Suppressor macrophage treated with lipopolysaccharide for 4 hours (primary cell): Measurements from ENCODE around the gene SPATA33.
A peak's percentile ranks its signal among the peaks of the same experiment; 100 is the strongest.
"Not testable (repeated sequence)": the region's sequence is repeated elsewhere in the genome, so short reads cannot be mapped to it uniquely, and the experiment has no call there.

Experiments used
- DNase-seq: peaks from one replicate; pipeline ENCODE4 v3.0.0-alpha.2; 2020

The SPATA33 gene

DNA sequence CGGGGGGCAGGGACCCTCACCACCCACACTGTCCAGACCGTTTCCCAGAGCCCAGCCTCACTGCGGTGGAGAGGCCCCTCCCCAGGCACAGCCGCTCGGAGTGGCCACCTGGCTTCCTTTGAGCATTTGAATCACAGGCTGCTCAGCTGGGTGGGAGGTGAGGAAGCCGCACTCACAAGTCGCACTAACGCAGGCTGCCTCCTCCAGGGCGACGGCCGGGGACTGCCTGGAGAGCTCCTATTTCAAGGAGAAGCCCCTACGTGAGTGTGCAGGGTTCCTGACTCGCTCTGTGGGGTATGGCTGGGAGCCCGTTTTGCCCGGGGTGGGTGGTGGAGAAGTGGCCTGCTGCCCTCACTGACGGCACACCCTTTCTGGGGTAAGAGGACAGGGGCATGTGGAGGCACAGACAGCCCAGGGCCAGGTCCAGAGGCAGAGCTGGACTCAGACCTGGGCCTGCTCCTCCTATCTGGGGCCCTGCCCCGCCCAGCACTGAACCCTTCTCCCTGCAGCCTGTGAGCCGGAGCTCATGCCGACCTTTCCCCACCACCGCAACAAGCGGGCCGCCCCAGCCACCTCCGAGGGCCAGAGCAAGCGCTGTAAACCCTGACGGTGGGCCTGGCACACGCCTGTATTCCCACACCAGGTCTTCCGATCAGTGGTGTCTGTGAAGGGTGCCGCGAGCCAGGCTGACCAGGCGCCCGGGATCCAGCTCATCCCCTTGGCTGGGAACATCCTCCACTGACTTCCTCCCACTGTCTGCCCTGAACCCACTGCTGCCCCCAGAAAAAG is 37.6 kb downstream of the SPATA33 start:
- no peak for DNase-seq

DNA sequence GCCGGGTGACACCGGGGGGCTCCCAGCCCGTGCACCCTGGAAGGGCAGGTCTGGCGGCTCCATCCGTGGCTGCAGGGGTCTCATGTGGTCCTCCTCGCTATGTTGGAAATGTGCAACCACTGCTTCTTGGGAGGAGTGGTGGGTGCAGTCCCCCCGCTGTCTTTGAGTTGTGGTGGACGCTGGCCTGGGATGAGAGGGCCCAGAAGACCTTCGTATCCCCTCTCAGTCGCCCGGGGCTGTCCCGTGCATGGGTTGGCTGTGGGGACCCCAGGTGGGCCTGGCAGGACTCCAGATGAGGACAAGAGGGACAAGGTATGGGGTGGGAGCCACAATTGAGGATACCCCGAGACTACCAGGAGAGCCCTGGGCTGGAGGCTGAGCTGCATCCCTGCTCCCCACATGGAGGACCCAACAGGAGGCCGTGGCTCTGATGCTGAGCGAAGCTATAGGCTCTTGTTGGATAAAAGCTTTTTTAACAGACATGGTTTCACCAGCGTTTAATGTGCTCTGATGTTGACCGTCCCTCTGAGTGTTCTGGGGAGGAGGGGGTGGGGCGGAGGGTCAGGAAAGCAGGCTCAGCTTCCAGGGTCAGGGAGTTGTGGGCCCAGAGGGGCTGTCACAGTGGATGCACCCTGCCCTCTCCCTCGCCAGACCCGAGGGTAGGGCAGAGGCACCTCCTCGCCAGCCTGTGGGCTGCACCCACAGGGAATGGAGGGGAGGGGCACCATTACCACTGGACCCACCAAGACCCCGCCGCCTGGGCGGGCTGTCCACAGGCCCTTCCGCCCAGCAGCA is 38.4 kb downstream of the SPATA33 start:
- DNase-seq: no peak

DNA sequence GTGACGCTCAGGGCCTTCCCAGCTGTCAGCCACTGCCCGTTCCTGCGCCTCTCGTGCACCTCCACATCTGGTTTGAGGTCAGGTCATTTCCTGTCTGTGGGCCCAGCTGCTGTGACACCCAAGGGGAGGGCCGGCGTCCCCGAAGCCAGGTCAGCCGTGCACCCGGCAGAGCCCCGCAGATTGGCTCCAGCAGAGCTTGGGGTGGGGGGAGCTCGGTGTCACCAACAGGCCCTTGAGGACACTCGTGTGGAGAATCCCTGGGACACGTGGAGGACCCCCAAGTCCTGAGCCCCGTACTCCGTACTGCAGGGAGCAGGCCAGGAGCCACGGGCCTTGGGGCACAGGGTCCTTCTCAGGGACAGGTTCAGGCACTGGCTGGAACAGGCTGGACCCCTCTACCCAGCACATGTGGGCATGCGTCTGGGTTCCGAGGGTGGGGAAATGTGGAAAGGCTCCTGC is 39.1 kb downstream of the SPATA33 start:
- no peak for DNase-seq

DNA sequence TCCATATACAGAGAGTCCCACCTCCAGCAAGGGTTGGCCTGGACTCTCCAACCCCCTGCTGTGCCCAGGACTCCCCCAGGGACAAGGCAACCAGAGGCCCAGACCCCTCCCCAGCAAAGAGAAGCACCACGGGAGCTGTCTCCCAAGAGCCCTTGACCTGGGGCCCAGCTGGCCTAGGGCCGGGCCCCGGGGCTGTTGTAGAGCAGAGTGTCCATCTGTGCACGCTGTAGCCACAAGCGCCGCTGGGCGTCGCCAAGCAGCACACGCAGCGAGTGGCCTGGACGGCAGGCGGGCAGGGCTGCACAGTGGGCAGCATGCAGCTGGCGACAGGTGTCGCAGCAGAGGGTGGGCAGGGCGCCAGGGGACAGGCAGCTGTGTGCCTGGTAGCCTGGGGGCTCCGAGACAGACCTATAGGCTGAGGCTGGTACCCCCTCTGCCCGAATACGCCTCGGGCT is 39.6 kb downstream of the SPATA33 start:
- DNase-seq: no peak

DNA sequence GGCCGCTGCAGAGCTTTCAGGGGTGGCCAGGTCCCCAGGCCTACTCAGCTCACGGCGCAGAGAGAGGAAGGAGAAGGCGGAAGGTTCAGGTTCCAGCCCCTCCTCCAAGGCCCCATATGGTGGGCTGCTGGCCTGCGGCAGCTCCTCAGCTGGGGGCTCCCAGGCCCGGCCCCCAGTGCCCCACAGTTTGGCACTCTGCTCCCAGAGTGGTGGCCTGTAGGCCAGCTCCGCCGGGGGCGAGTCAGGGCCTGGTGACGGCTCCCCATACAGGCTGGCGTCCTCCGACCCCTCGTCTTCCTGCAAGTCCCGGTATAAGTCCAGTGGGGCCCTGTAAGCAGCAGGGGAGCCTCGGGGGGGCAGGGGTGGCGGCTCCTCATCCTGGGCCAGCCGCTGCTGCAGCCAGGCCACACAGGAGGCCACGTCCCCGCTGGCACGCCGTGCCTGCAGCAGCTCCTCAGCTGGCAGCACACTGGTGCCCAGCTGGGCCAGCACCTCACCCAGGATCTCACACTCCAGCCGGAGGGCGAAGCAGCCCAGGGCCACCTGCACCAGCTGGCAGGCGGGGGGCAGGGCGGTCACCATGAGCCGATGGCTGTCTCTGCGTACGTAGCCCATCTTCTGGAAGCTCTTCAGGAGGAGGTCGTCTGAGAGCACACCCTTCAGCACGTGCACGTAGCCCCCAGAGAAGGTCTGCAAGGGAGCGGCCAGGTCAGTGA is 40.1 kb downstream of the SPATA33 start:
- no peak for DNase-seq

DNA sequence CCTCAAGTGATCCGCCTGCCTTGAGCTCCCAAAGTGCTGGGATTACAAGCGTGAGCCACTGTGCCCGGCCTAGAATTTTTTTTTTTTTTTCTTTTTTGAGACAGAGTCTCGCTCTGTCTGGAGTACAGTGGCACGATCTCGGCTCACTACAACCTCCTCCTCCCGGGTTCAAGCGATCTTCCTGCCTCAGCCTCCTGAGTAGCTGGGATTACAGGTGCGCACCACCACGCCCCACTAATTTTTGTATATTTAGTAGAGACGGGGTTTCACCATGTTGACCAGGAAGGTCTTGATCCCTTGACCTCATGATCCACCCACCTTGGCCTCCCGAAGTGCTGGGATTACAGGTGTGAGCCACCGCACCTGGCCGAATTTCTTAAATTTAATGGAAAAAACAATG is 41.1 kb downstream of the SPATA33 start:
- not testable (repeated sequence) for DNase-seq

DNA sequence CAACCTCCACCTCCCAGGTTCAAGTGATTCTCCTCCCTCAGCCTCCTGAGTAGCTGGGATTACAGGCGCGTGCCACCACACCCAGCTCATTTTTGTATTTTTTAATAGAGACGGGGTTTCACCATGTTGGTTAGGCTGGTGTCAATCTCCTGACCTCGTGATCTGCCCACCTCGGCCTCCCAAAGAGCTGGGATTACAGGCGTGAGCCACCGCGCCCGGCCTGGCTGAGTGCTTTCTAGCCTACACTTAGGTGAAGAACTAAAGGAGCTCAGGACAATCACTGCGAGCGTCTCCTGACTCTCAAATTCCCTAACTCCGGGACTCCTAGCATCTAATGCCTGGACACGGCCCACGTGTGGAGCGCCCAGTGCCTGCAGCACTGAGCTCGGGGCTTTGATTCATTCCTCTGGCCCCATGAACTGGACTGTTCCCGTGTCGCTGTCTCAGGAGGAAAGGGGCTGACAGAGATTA is 42.0 kb downstream of the SPATA33 start:
- DNase-seq: not testable (repeated sequence)

DNA sequence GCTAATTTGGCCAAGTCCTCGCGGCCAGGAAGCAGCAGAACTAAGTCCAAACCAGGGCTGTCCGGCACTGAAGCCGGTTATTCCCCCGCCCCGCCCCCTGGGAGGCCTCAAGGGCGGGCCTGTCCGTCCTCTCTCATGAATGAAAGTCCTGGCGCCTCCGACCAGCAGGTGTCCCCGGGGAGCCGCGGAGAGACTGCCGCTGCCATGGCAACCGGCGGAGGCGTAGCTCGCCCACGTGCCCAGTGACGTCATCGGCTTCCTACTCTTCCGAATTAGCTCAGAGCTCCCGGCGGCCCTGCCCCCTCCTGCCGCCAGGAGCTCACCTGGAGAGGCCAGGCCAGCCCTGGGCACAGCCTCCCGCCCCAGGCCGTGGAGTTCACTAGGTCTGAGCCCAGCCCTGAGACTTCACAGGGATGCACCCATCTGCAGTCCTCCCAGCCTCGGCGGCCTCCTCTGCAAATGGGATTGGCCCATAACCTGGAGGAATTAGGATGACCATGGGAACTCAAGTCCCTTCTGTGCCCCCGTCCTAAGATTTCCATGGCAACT is 42.5 kb downstream of the SPATA33 start:
- DNase-seq: peak; percentile 100

DNA sequence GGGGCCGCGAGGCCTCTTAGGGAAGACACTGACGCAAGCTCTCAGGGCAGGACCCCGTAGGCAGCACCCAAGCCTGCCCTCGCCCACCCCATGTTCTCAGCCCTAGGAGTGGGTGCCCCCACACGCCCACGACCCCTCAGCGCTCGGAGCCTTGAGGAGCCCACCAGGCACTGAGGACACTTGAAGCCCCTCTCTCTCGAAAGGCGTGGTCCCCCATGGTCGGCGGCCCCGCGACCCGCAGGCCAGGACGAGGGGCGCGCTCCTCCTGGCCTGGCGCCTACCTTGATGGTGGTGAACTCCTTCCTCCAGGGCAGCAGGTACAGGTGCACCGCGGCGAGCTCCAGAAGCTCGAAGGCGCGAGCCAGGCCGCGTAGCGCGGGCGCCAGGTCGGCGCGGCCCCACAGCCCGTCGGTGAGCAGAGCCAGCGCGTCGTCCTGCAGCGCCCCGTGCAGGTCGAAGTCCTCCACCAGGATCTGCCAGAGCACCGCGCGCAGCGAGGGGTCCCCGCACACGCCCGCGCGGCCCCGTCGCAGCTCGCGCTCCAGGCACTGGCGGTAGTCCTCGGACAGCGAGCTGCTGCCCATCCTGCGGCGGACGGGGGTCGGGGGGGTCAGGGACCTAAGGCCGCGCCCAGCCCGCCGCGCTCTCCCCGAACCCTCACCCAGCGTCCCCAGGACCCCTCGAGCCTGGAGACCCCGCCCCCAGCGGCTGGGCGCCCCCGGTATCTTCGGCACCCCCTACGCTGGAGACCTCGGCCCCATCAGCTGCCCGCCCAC is 43.2 kb downstream of the SPATA33 start:
- peak; percentile 31 for DNase-seq

DNA sequence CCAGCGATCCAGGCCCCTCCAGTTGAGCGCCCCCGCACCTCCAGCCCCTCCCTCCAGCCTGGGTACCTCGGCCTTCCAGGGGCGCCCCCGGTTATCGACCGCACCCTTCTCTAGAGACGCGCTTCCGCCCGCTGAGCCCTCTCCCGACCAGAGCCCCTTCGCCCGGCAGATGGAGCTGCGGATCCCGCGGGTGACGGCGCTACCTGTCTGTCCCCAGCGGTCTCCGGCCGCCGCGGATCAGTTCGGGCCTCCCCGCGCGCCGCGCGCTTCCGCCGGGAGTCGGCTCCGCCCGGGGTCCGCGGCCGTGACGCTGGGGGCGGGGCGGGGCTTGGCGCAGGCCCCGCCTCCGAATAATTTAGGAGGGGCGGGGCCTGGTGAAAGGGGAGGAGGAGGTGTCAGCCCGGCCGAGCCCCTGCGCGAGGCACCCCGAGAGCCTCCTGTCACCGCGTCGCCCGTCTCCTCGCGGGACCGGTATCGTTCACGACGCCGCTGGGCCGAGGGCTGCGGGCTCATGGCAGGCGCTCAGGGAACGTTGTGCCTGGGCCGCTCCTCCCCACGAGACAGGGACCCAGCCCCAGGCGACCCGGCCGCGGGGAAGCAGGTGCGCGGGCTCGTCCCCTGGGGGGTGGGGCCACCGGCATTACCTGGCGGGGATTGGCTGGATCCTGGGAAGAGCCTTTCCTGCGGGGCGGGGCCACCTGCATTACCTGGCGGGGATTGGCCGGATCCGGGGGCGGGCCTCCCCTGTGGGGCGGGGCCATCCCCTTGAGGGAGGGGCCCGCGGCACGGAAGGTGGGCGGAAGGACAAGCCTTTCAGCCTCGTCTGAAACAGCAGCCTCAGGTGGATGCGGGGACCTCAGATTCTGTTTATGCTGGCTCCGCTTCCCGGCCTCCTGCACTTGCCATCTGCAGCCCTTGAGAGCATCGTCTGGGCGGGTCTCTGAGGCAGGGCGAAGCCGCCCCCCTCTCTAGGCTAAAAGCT is 44.1 kb downstream of the SPATA33 start, which contains the start of gene SPATA2L:
Gene SPATA2L (minus strand): TSS at position 281 of the 982 bp plus-strand sequence. CDS start 473 bp downstream, outside the sequence.
- peak; percentile 93 for DNase-seq

DNA sequence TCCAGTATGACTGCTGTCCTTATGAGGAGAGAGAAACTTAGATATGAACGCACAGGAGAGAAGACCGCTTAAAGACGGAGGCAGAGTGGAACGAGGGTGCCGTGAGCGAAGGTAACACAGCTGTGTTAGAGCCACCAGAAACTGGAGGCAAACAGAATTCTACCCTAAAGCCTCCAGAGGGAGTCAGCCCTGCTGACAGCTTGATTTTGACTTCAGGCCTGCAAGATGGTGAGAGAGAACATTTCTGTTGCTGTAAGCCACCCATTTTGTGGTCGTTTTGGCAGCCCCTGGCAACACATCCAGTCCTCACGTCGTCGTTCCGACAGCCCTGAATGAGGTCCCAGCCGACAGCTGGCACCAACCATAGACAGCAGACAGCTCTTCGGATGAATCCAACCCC is 46.6 kb downstream of the SPATA33 start:
- no peak for DNase-seq

DNA sequence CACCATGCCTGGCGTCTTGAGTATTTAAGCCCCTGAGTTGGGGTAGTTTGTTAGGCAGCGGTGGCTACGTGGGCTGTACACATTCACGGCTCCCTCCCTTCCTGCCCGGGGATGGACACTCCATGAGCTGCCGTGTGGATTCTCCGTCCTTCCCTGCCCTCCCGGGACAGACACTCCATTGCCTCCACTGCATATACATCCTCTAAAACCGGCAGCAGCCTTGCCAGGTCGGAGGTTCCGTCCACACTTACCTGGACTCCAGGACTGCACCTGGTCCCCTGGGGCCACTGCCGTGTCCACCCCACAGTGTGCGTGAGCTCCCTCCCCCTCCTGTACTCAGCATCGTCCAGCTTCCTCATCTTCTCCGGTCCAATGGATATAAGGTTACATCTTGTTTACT is 47.4 kb downstream of the SPATA33 start:
- DNase-seq: no peak

DNA sequence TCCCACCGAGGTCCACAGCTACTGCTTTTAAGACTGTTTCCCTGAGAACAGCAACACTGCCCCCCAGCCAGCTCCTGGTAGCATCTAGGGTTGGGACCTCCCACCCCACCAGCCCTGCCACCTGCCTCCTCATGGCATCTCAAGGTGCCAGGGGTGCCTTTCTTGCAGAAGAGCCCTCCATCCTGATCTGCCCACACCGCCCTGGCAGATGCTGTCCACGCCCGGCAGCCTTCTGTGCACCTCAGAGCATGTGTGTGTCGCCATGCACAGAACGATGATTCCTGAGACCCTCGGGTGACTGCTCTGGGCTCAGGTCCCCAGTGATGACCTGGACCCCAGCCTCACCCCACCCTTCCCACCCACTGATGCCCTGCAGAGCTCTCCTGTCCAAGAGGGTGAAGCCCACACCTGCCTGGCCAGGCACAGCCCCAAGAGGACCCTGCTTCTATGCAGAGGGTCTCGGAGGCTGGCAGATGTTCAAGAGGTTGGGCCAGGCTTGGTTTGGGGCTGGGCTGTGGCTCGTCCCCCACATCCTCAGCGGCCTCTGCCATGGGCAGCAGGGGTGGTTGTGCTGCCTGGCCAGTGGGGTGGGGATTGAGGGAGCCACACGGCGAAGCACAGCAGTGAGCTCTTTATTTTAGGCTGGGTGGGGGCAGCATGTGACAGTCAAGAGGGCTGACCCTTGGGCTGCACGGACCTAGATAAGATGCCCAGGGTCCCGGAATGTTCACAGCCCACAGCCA is 49.1 kb downstream of the SPATA33 start:
- DNase-seq: no peak

DNA sequence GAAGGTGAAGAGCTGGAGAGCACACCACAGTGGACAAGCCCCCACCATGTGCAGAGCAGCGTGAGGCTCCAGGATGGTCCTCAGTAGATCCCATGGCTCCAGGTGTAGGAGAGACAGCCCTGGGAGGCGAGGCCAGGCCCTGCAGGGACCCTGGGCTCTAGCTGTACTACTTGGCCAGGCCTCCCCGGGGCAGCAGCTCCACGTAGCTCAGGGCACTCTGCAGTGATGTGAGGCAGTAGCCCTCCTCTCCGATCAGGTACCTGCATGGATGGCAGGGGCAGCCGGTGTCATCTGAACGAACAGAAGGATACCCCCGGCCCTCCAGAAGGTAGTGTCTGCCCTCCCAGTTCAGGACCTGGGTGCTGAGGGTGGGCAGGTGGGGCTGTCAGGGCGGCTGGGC is 50.1 kb downstream of the SPATA33 start:
- no peak for DNase-seq

DNA sequence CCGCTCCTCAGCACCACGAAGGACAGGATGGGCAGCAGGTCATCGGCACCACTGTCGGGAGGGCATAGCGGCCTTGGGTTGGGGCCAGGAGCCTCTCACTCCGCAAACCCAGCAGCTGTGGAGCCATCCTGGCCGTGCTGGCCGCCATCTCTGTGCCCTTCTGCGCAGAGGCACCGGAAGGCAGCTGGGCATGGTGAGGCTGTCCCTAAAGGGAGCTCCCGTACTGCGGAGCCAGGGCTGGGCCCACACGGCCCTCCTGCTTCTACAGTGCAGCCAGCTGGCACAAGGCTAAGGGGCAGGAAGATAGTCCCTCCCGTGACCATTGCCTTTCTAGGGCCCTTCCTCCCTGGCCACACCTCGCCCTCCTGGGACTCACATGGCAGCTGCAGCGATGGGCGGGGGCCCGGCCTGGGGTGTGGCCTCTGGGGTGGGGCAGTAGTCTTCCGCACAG is 50.9 kb downstream of the SPATA33 start:
- DNase-seq: no peak

DNA sequence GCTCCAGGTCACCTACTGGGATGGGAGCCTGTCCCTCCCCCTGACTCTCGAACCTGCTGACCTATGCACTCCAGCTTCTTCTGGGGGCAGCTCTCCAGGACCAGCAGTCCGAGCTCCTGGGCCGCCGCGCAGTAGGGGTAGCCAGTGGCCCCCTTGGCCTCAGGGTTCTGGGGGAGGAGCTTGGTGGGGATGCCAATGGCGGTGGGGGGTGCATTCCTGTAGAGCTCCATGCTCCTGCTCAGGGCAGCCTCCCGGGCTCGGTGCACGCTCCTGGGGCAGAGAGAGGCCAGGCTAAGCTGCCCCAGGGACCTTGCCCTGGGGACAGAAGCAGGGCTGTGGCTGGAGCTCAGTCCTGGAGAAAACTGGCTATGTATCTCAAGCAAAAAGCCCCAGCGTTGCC is 51.5 kb downstream of the SPATA33 start:
- no peak for DNase-seq

DNA sequence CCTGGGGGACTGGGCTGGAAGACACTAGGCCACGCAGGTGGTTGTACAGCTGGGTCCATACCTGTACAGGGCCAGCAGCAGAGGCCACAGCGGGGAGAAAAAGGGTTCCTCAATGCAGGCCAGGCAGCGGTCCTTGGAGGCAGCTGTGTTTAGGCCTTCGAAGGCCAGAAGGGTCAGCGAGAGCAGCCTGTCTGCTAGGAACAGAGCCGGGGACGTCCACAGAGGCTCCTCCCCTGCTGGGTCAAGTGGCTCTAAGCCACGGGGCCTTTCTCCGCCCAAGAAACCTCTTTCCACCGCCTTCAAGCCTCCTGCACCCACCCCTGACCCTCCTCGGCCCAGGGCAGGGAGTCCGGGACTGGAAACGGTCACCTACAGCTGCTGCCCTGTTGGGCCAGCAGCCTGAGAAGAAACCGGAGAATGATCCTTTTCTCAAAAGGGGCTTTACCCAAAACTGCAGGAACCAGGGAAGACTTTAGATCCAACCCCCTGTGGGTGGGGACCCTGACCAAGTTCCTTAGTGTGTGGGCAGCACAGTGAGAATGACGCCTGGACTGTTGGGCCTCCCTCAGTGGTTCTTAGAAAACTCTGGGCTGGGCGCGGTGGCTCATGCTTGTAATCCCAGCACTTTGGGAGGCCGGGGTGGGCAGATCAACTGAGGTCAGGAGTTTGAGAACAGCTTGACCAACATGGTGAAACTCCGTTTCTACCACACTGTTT is 52.2 kb downstream of the SPATA33 start:
- no peak for DNase-seq

DNA sequence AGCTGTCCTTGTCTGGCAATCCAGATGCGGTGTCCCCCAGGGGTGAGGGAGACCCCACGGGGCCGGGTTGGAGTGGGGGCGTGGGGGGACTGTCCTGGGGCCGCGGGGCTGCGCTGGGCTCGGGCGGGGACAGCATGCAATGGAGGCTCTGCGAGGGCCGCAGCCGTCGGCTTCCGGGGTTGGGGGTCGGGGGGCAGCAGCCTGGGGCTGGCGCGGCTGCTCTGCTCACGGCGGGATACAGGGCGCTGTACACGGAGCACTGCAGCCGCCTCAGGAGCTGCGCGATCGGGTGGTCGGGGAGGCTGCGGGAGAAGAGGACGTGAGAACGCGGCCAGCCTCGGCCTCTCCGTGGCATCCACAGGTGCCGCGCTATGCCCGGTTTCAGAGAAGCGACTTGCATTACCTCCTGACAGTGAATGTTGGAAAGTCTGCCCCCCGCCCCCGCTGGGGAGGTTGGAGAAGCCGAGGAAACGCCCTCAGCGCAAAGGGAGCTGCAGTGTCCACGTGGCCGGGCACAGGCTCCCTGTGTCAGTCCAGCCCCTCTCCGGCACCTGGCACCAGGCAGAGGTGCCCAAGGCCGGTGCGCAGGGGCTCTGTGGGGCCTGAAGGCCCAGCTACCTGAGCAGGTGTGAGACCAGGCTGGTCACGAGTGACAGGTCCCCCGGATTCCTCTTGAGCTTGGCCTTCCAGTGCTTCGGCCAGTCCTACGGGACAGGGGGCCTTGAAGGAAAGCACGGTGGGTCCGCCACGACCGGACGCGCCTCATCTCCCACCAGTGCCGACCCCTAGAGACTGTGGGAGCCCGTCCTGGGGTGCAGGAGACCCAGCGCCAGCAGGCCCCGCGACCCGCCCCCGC is 53.3 kb downstream of the SPATA33 start:
- no peak for DNase-seq
